PC-3 (cell line): Measurements from ENCODE around the gene SLC26A8.

Experiments
- EZH2 ChIP-seq: fragments of 300-600 bp; sonication (generic); IDR thresholded peaks from one replicate; pipeline ENCODE4 v1.6.1; 2017; ENCODE audit warnings: antibody characterized with exemption, mild to moderate bottlenecking, low read length; ENCODE audit not compliant: unreplicated experiment
- TF ChIP-seq, protein P1 (sequence below): fragments of 300-600 bp; sonication (generic); conservative IDR thresholded peaks from 2 replicates; pipeline ENCODE4 v1.5.1; 2017; ENCODE audit warnings: antibody characterized with exemption, low read depth, mild to moderate bottlenecking, low read length

DNA sequence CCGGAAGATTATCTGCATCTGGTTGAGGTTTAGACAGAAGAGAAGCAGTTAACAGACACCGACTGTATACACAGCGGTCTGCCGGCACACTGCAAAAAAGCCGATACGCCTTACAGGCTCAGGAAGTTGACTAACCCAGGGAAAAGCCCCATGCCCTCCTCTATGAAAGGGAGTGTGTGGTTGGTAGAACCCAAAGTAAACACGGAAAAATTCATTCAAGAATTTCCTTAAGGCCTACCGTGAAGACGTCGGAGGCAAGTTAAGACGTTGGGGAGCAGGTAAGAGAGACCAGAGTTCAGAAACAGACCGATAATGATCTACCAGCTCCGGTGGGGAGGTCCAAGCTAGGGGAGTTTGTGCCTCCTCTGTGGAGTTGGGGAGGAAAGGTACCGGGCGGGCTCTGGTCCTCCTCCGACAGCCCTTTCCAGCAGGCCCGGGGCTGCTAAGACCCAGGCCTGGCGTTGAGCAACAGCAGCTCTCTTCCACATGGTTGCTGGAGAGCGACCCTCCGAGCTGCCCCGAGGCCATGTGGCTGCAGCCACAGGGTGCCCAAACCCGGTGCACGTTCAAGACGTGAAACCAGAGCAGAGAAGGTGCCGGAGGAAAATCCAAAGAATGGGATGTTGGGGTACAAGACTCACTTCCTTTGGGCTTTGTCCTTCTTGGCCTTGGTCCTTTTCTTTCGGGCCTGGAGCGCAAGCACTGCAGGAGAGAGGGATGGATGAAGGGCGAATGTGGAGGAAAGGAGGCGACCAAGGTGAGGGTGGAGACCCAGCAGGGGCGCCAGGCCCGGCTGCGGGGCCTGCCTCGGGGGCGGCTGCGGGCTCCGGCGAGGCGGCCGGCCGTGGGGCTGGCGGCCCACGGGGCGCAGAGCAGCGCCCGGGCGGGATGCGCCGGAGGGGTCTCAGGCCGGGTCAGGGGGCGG, 104.4 kb downstream of the SLC26A8 start:
- no peak for TF ChIP-seq EZH2
- TF ChIP-seq, protein P1, sequence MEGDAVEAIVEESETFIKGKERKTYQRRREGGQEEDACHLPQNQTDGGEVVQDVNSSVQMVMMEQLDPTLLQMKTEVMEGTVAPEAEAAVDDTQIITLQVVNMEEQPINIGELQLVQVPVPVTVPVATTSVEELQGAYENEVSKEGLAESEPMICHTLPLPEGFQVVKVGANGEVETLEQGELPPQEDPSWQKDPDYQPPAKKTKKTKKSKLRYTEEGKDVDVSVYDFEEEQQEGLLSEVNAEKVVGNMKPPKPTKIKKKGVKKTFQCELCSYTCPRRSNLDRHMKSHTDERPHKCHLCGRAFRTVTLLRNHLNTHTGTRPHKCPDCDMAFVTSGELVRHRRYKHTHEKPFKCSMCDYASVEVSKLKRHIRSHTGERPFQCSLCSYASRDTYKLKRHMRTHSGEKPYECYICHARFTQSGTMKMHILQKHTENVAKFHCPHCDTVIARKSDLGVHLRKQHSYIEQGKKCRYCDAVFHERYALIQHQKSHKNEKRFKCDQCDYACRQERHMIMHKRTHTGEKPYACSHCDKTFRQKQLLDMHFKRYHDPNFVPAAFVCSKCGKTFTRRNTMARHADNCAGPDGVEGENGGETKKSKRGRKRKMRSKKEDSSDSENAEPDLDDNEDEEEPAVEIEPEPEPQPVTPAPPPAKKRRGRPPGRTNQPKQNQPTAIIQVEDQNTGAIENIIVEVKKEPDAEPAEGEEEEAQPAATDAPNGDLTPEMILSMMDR, result no peak
